GM18867 (cell line): ENCODE data around the gene CFAP99.
"Not testable (repeated sequence)": the region's sequence is repeated elsewhere in the genome, so short reads cannot be mapped to it uniquely, and the experiment has no call there.

Experiments used
- ATAC-seq: cut with Tn5 transposase; IDR thresholded peaks from one replicate; pipeline ENCODE4 v1.9.1; 2021; ENCODE audit warnings: mild to moderate bottlenecking, moderate library complexity; ENCODE audit not compliant: unreplicated experiment

CFAP99 gene

DNA sequence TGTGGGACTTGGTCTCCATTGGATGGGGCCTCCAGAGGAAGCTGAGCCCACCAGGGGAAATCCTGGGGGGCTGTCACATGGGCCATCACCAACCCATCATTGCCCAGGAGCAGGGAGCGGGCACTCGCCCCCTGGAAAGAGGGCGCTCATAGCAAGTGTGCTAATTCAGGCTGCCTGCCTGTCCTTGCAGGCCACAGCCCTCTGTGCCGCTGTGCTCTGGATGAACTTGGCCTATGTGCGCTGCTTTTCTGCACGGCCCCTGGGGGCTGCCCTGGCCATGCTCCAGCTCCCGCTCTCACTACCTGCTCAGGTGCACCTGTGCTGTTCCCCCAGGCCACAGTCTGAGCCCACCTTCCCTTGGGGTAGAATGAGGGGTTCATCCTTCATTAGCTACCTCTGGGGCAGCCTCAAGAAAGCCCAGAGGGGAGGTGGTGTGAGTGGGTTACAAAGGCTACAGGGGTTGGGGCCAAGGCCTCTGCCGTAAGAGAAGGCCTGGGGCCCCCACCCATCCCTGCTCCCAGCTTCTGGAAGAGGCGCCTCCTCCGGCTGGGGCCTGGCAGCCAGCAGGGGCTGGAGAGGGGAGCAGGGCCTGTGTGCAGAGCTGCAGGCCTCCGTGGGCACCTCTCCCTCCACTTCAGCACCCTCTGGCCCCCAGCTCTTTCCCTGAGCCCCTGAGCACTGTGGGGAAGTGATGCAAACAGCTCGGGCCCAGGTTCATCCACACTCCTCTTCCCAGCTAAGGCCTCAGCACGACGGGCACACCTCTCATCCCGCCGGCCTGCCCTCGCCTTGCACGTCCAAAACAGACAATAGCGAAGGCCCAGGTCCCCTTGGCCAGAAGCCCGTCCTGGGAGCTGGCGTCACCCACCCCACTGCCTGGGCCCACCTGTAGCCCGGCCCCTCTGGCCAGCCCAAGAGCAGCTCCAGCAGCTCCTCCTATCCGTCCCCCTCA lies 8.9 kb downstream of the CFAP99 start:
- no peak for ATAC-seq

- no peak for ATAC-seq
Observed at GRCh38 chr4:2428496-2429213, 9.9 kb downstream of the CFAP99 start.

GRCh38 chr4:2429945-2430757 lies 11.4 kb downstream of the CFAP99 start:
- ATAC-seq = not testable (repeated sequence)

- ATAC-seq = no peak
Observed at GRCh38 chr4:2432004-2432403, 13.2 kb downstream of the CFAP99 start.

GRCh38 chr4:2432991-2433530 lies 14.3 kb downstream of the CFAP99 start:
- ATAC-seq = no peak

DNA sequence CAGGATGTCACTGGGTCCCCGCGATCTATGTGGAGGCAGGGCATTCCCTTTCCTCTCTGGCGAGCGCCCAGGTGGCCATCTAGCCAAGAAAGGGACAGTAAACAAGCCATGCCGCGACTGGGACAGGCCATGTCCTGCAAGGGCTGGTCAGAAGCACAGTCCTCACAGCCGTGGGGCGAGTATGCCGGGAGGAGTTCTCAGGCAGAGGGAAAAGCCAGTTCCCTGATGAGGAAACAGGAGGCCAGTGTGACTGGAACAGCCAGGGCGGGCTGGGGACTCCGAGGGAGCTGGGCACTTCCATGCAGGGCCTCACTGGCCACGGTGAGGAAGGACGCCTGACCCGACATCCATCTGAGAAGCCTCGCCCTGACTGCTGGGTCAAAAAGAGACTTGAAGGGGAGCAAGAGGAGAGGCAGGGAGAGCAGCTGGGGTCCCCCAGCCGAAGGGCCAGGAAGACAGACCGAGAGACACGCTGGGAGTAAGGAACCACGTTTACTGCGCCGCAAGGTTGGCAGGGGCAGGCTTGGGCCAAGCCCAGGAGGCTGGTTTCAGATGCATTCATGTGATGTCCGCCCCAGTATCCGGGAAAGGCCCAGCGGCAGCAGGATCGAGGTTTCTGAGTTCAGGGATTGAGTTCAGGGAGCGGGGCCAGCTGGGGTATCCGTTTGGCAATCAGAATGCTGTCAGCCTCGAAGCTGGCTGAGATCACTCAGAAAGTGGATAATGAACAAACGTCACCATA lies 15.0 kb downstream of the CFAP99 start:
- ATAC-seq = no peak

GRCh38 chr4:2434420-2434819 lies 15.7 kb downstream of the CFAP99 start:
- no peak for ATAC-seq

DNA sequence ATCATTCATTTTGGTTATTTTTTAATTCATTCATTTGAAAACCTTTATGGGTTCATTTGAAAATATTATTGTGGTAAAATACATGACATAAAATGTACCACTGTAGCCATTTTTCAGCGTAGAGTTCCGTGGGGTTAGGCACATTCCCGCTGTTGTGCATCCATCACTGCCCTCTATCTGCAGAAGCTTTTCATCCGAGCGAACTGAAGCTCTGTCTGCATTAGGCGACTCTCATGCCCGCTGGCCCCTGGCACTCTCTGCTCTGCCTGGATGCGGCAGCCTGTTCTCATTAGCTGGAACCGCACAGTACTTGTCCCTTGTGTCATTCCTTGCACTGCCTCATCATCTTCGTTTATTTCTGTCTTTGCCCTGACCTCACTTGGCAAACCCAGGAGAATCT lies 17.5 kb downstream of the CFAP99 start:
- no peak for ATAC-seq

DNA sequence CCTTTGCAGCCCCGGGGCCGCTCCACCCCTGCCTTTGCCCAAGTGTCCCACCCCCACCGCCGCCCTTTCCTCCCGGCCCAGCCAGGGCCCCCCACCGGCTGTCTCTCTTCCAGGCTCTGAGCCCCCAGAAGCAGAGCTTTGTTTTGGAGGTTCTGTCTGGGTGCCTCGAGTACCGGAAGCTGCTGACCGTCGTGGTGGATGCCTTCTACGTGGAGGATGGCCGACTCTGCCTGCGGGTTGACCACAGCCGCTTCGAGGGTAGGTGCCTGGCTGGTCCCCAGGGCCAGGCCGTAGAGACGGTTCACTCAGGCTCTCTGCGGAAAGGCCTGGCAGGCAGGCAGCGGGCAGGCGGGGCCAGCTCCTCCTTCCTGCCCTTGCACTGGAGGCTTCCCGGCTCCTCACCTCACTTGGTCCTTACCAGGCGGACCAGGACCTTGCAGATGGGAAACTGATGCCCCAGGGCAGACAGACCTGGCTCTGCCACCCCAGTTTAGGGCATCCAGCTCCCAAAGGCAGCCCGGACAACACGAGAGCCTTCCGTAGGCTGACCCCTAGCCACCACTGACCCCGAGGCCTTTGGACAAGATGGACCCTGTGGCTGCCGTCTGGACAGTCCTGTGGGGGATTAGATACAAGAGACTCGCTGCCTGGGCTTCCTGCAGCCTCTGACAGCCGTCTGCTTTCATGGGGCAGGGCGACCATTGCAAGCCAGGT lies 18.2 kb downstream of the CFAP99 start:
- ATAC-seq = no peak

DNA sequence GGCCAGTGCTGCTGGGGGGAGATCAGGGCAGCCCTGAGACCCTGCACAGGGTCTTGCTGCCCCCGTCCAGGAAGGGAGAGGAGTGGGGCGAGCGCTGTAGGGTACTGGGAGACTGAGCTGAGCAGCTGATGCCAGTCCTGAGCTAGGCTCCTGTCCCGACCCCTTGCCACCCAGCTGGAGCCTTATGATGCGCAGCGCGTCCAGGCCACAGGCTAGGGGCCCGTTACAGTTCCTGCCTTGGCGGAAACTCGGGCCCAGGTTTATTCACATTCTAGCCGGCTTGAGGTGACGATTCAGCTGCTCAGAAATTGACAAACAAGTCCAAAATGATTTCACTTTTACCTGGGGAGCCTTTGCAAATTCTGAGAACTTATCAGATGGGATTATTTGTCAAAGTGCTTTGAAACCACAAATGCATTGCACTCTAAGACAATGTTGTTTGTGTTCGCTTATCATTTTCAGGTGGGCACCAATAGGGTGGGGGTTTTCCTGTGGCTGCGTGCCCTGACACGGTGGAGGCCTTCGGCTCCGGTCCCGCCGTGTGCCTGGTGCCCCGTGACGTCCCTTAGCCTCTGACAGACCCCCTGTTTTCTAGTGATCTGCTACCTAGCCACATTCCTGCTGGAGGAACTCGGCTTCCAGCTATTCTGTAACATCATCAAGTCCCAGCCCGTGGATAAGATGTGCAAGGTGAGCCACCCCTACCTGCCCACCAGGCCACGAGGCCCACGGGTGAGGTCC lies 18.9 kb downstream of the CFAP99 start:
- ATAC-seq = no peak

GRCh38 chr4:2438822-2439718 lies 20.3 kb downstream of the CFAP99 start:
- no peak for ATAC-seq

GRCh38 chr4:2441393-2442174 lies 22.8 kb downstream of the CFAP99 start:
- peak; percentile 67 for ATAC-seq

- no peak for ATAC-seq
Observed at GRCh38 chr4:2442175-2442993, 23.6 kb downstream of the CFAP99 start.

- no peak for ATAC-seq
Observed at GRCh38 chr4:2443061-2443730, 24.4 kb downstream of the CFAP99 start.

DNA sequence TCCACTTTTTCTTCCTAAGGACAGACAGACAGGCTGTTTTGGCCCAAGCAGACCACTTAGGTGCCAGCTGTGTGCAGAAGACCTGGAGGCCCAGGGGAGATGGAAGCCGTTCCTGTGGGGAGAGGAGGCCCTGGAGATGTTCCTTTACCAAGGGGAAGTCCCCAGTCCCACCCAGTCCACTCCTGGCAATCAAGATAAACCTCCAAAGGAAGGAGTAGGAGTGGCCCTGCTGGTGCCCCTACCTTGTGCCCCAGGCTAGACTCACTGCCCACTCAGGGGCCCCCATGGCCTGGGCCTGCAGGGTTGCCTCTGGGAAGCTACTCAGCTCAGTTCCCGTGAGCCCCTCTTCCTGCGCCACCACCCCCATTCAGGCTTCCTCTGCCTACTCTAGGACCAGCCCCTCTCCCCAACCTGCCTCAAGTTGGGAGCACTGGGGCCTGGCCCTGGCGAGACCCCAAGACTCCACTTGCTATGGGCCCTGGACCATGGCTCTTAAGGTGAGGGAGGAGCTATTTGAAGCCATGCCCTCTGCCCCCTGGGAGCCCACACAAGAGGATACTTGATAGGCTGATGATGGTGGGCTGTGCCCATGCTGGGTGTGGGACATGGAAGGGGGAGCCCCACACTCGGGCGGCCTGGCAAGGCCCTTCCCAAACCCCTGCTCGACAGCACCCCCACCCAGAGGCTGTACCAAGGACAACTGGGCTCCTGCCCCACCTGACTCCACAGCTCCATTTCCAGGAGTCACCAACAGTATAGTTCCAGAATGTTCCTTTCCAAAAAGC lies 25.4 kb downstream of the CFAP99 start:
- no peak for ATAC-seq
